ENCODE data around the gene ATP9B. TPM values are rescaled to one million over a fixed set of nuclear protein-coding genes. Genes with fewer than 3 reads are reported as not detected.
A peak's percentile ranks its signal among the peaks of the same experiment; 100 is the strongest.

Gene ATP9B
- total RNA-seq, 2 experiments from 2014 or later, result 61.9 to 63.5 TPM

- no peak for ATAC-seq (ENCODE audit: poor library complexity)
- CTCF ChIA-PET, result no interaction called here
- H3K27me3 Mint-ChIP-seq, result no peaks in the 10 kb centered on the region
- intact Hi-C loops (cut with DNase I, micrococcal nuclease), result no loop called here
- H3K36me3 ChIP-seq (ENCODE audit: insufficient read depth, low read length), result peaks cover 49% of the 10 kb centered on the region
- peaks cover 32% of the 10 kb centered on the region for H3K4me1 ChIP-seq (ENCODE audit: insufficient read depth, low read length)
- H3K4me3 ChIP-seq (ENCODE audit: low read length), result no peak overlapping the region
- no peak for TF ChIP-seq CTCF (IDR thresholded peaks at IDR 0.05)
- H3K27ac ChIP-seq (ENCODE audit: low read depth in 1 of 2, low read length in 2 of 2), result no peak overlapping the region
- H3K9me3 ChIP-seq (ENCODE audit: control insufficient read depth in 1 of 2, insufficient read depth in 1 of 2, low read length in 2 of 2), result no peaks in the 10 kb centered on the region
- peak overlapping the region; percentile 66 for H3K4me3 Mint-ChIP-seq
- H3K27ac Mint-ChIP-seq, result peak overlapping the region; percentile 67
- H3K9me3 Mint-ChIP-seq, result no peaks in the 10 kb centered on the region
- no peak for DNase-seq
- no peaks in the 10 kb centered on the region for H3K27me3 ChIP-seq (ENCODE audit: control insufficient read depth in 1 of 2, insufficient read depth in 2 of 2, low read length in 2 of 2)
- peaks cover 35% of the 10 kb centered on the region for H3K4me1 Mint-ChIP-seq (ENCODE audit: low read depth)
- peaks cover 51% of the 10 kb centered on the region for H3K36me3 Mint-ChIP-seq (ENCODE audit: low read depth)
- POLR2A ChIA-PET, result no interaction called here
Observed at GRCh38 chr18:79420033-79420745, 351.0 kb downstream of the ATP9B start.

- H3K4me1 Mint-ChIP-seq (ENCODE audit: low read depth), result peaks cover 38% of the 10 kb centered on the region
- peaks cover 58% of the 10 kb centered on the region for H3K36me3 Mint-ChIP-seq (ENCODE audit: low read depth)
- ChIA-PET POLR2A (interaction anchor here (1.4 kb wide), 1 partner anchor 102 kb away, joined by 4 read pairs; no protein-coding TSS in a partner anchor), CTCF (no interaction called here)
- H3K4me3 Mint-ChIP-seq, result no peak overlapping the region
- ATAC-seq (ENCODE audit: poor library complexity), result no peak
- no peaks in the 10 kb centered on the region for H3K9me3 ChIP-seq (ENCODE audit: control insufficient read depth in 1 of 2, insufficient read depth in 1 of 2, low read length in 2 of 2)
- peaks cover 54% of the 10 kb centered on the region for H3K36me3 ChIP-seq (ENCODE audit: insufficient read depth, low read length)
- no peak overlapping the region for H3K4me3 ChIP-seq (ENCODE audit: low read length)
- no peaks in the 10 kb centered on the region for H3K27me3 ChIP-seq (ENCODE audit: control insufficient read depth in 1 of 2, insufficient read depth in 2 of 2, low read length in 2 of 2)
- H3K27ac Mint-ChIP-seq, result peak overlapping the region; percentile 67
- H3K27ac ChIP-seq (ENCODE audit: low read depth in 1 of 2, low read length in 2 of 2), result no peak overlapping the region
- H3K27me3 Mint-ChIP-seq, result no peaks in the 10 kb centered on the region
- intact Hi-C loops (cut with DNase I, micrococcal nuclease), result no loop called here
- H3K4me1 ChIP-seq (ENCODE audit: insufficient read depth, low read length), result peaks cover 31% of the 10 kb centered on the region
- TF ChIP-seq CTCF (IDR thresholded peaks at IDR 0.05), result no peak
- no peak for DNase-seq
- H3K9me3 Mint-ChIP-seq, result no peaks in the 10 kb centered on the region
Observed at GRCh38 chr18:79421275-79421857, 352.2 kb downstream of the ATP9B start.

- ATAC-seq (ENCODE audit: poor library complexity) (no peak), DNase-seq (no peak)
- H3K36me3 ChIP-seq (ENCODE audit: insufficient read depth, low read length), result peaks cover 59% of the 10 kb centered on the region
- no peak overlapping the region for H3K4me3 ChIP-seq (ENCODE audit: low read length)
- Mint-ChIP-seq H3K4me3 (no peak overlapping the region), H3K4me1 (ENCODE audit: low read depth) (peaks cover 37% of the 10 kb centered on the region), H3K27me3 (no peaks in the 10 kb centered on the region), H3K9me3 (no peaks in the 10 kb centered on the region), H3K36me3 (ENCODE audit: low read depth) (peaks cover 59% of the 10 kb centered on the region), H3K27ac (peak overlapping the region; percentile 67)
- no peak overlapping the region for H3K27ac ChIP-seq (ENCODE audit: low read depth in 1 of 2, low read length in 2 of 2)
- TF ChIP-seq CTCF (IDR thresholded peaks at IDR 0.05), result no peak
- POLR2A ChIA-PET, result interaction anchor here (1.4 kb wide), 1 partner anchor 101 kb away, joined by 4 read pairs; no protein-coding TSS in a partner anchor
- peaks cover 31% of the 10 kb centered on the region for H3K4me1 ChIP-seq (ENCODE audit: insufficient read depth, low read length)
- intact Hi-C loops (cut with DNase I, micrococcal nuclease), result no loop called here
- H3K27me3 ChIP-seq (ENCODE audit: control insufficient read depth in 1 of 2, insufficient read depth in 2 of 2, low read length in 2 of 2), result no peaks in the 10 kb centered on the region
- CTCF ChIA-PET, result no interaction called here
- no peaks in the 10 kb centered on the region for H3K9me3 ChIP-seq (ENCODE audit: control insufficient read depth in 1 of 2, insufficient read depth in 1 of 2, low read length in 2 of 2)
Observed at GRCh38 chr18:79422022-79422782, 353.0 kb downstream of the ATP9B start.

Measured in CD4-positive, alpha-beta T cell (primary cell).